HL-60/S4 (cell line): ENCODE measurements around the gene CFAP99.
"Not testable (repeated sequence)": the region's sequence is repeated elsewhere in the genome, so short reads cannot be mapped to it uniquely, and the experiment has no call there.

Experiments
- in situ Hi-C: fragments of 300-500 bp; cut with MboI; formaldehyde crosslinking; loops from 2 replicates; pipeline ENCODE4 v1.14.3; 2022; ENCODE audit warnings: low sequenced_read_pairs

Gene CFAP99

DNA sequence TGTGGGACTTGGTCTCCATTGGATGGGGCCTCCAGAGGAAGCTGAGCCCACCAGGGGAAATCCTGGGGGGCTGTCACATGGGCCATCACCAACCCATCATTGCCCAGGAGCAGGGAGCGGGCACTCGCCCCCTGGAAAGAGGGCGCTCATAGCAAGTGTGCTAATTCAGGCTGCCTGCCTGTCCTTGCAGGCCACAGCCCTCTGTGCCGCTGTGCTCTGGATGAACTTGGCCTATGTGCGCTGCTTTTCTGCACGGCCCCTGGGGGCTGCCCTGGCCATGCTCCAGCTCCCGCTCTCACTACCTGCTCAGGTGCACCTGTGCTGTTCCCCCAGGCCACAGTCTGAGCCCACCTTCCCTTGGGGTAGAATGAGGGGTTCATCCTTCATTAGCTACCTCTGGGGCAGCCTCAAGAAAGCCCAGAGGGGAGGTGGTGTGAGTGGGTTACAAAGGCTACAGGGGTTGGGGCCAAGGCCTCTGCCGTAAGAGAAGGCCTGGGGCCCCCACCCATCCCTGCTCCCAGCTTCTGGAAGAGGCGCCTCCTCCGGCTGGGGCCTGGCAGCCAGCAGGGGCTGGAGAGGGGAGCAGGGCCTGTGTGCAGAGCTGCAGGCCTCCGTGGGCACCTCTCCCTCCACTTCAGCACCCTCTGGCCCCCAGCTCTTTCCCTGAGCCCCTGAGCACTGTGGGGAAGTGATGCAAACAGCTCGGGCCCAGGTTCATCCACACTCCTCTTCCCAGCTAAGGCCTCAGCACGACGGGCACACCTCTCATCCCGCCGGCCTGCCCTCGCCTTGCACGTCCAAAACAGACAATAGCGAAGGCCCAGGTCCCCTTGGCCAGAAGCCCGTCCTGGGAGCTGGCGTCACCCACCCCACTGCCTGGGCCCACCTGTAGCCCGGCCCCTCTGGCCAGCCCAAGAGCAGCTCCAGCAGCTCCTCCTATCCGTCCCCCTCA lies 8.9 kb downstream of the CFAP99 start:
- in situ Hi-C loops = no loop called here

DNA sequence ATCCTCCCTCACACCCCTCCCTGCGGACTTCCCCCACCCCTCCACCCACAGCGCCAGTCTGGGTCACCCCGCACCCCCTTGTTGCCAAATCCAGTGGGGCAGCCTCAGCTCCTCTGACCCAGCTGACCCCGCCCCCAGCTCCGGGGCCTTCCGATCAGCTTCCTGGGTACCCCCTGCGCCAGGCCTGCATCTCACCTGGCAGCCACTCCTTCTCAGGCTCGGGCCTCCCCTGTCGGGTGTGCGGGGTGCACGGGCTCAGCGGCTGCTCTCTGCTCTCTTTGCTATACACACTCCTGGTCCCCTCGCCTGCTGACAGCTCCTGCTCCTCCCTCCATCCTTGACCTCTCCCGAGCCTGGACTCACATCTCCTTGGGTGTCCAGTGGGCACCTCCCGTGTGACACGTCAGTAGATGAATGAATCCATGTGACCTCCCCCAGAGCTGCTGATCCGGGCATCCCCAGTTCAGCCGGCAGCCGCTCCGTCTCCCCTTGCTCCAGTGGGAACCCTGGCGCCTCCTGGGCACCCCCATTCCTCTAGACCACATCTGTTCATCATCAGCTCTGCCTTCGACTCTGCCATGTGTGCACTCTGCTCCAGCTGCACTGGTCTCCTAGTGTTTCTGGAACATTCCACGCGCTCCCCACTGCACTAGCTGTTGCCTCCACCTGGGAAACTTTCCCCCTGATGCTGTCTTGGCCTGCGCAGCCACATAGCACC lies 9.9 kb downstream of the CFAP99 start:
- in situ Hi-C loops = no loop called here

GRCh38 chr4:2429945-2430757 lies 11.4 kb downstream of the CFAP99 start:
- in situ Hi-C loops = not testable (repeated sequence)

- in situ Hi-C loops = no loop called here
Observed at GRCh38 chr4:2432004-2432403, 13.2 kb downstream of the CFAP99 start.

GRCh38 chr4:2432991-2433530 lies 14.3 kb downstream of the CFAP99 start:
- in situ Hi-C loops = no loop called here

DNA sequence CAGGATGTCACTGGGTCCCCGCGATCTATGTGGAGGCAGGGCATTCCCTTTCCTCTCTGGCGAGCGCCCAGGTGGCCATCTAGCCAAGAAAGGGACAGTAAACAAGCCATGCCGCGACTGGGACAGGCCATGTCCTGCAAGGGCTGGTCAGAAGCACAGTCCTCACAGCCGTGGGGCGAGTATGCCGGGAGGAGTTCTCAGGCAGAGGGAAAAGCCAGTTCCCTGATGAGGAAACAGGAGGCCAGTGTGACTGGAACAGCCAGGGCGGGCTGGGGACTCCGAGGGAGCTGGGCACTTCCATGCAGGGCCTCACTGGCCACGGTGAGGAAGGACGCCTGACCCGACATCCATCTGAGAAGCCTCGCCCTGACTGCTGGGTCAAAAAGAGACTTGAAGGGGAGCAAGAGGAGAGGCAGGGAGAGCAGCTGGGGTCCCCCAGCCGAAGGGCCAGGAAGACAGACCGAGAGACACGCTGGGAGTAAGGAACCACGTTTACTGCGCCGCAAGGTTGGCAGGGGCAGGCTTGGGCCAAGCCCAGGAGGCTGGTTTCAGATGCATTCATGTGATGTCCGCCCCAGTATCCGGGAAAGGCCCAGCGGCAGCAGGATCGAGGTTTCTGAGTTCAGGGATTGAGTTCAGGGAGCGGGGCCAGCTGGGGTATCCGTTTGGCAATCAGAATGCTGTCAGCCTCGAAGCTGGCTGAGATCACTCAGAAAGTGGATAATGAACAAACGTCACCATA lies 15.0 kb downstream of the CFAP99 start:
- in situ Hi-C loops = no loop called here

- in situ Hi-C loops = no loop called here
Observed at GRCh38 chr4:2434420-2434819, 15.7 kb downstream of the CFAP99 start.

- in situ Hi-C loops = no loop called here
Observed at GRCh38 chr4:2436301-2436700, 17.5 kb downstream of the CFAP99 start.

GRCh38 chr4:2436761-2437474 lies 18.2 kb downstream of the CFAP99 start:
- in situ Hi-C loops = no loop called here

DNA sequence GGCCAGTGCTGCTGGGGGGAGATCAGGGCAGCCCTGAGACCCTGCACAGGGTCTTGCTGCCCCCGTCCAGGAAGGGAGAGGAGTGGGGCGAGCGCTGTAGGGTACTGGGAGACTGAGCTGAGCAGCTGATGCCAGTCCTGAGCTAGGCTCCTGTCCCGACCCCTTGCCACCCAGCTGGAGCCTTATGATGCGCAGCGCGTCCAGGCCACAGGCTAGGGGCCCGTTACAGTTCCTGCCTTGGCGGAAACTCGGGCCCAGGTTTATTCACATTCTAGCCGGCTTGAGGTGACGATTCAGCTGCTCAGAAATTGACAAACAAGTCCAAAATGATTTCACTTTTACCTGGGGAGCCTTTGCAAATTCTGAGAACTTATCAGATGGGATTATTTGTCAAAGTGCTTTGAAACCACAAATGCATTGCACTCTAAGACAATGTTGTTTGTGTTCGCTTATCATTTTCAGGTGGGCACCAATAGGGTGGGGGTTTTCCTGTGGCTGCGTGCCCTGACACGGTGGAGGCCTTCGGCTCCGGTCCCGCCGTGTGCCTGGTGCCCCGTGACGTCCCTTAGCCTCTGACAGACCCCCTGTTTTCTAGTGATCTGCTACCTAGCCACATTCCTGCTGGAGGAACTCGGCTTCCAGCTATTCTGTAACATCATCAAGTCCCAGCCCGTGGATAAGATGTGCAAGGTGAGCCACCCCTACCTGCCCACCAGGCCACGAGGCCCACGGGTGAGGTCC lies 18.9 kb downstream of the CFAP99 start:
- in situ Hi-C loops = no loop called here

DNA sequence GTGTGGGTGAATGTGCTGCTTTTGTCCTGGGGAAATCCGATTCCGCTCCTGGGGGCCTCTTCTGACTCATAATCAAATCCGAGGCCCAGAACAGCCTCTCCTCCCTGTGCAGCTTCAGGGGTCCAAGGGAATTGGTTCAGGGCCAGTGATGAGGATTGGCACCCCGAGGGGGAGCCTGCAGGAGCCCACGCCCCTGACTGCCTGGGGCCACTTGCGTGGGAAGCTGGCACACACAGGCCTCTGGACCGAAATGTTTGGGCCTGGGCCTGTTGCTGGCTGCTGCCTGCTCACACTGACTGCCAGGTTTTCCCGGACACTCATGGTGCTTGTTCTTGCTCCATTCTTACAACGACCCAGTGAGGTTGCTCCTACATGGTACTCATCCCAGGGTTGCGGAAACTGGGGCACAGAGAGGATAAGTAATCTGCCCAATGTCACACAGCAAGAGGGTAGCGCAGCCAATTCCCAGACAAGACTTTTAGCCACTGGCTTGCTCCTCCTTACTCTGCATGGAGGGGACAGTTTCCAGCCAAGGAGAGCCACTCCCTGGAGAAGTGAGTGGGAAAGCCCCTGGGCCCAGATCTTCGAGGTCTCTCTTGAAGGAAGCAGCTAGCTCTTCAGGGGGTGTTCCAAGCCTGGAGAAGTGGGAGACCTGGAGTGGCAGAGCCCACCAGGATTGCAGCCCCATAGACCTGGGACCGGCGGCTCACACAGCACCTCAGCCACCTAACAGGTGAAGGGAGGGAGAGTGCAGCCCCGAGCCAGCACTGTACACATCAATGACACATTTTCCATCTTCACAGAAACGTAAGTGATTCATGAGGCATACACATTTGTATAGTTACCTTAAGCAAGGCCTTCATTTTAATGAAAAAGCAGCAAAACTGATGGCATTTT lies 20.3 kb downstream of the CFAP99 start:
- in situ Hi-C loops = no loop called here

- in situ Hi-C loops = no loop called here
Observed at GRCh38 chr4:2441393-2442174, 22.8 kb downstream of the CFAP99 start.

- in situ Hi-C loops = no loop called here
Observed at GRCh38 chr4:2442175-2442993, 23.6 kb downstream of the CFAP99 start.

- in situ Hi-C loops = no loop called here
Observed at GRCh38 chr4:2443061-2443730, 24.4 kb downstream of the CFAP99 start.

DNA sequence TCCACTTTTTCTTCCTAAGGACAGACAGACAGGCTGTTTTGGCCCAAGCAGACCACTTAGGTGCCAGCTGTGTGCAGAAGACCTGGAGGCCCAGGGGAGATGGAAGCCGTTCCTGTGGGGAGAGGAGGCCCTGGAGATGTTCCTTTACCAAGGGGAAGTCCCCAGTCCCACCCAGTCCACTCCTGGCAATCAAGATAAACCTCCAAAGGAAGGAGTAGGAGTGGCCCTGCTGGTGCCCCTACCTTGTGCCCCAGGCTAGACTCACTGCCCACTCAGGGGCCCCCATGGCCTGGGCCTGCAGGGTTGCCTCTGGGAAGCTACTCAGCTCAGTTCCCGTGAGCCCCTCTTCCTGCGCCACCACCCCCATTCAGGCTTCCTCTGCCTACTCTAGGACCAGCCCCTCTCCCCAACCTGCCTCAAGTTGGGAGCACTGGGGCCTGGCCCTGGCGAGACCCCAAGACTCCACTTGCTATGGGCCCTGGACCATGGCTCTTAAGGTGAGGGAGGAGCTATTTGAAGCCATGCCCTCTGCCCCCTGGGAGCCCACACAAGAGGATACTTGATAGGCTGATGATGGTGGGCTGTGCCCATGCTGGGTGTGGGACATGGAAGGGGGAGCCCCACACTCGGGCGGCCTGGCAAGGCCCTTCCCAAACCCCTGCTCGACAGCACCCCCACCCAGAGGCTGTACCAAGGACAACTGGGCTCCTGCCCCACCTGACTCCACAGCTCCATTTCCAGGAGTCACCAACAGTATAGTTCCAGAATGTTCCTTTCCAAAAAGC lies 25.4 kb downstream of the CFAP99 start:
- in situ Hi-C loops = no loop called here
